ENCODE data around the gene PJA2. TPM values are rescaled to one million over a fixed set of nuclear protein-coding genes. Genes with fewer than 3 reads are reported as not detected.

PJA2 gene, protein sequence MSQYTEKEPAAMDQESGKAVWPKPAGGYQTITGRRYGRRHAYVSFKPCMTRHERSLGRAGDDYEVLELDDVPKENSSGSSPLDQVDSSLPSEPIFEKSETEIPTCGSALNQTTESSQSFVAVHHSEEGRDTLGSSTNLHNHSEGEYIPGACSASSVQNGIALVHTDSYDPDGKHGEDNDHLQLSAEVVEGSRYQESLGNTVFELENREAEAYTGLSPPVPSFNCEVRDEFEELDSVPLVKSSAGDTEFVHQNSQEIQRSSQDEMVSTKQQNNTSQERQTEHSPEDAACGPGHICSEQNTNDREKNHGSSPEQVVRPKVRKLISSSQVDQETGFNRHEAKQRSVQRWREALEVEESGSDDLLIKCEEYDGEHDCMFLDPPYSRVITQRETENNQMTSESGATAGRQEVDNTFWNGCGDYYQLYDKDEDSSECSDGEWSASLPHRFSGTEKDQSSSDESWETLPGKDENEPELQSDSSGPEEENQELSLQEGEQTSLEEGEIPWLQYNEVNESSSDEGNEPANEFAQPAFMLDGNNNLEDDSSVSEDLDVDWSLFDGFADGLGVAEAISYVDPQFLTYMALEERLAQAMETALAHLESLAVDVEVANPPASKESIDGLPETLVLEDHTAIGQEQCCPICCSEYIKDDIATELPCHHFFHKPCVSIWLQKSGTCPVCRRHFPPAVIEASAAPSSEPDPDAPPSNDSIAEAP
- total RNA-seq = 10 to 100 TPM; 61.7 to 68.4 (median 63.6) TPM
- total RNA-seq (2013) = 81.7 TPM
- total RNA-seq = 57.2 to 261 (median 189) reads per million in 29 experiments

DNA sequence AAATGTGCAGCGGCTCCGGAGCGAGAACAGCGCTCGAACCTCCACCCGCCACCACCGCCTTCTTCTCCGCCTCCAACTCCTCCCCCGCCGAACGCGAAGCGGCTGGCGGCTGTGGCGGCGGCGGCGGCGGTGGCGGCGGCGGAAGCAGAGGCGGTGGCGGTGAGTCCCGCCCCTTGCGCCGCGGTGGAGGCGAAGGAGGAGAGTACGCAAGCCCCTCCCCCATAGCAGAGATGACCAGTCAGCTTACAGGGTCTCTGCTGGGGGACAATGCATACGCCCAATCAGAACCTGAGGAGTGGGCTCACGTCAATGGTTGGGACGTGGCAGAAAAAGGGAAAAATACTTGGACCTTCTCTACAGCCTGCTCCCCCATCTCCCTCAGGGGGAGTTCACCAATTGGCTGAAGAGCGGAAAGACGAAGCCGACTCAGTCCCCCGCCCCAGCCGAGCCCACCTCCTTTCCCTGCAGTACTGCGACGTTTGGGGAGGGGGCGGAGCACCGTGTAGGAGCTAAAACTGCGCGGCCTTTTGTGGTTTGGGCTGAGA lies at the start of gene PJA2:
Gene PJA2, minus strand, starts transcription at position 131 of the 545 bp plus-strand sequence. CDS start 26,541 bp downstream, outside the sequence.
- DNase-seq (peak; percentile 88 to 98 (median 95)), ATAC-seq (replicated peaks in 1 of 4) (peak; percentile 79 to 86 (median 86))
- Mint-ChIP-seq H3K9me3 (peaks cover 7 to 8% (median 8%) of the 10 kb centered on the region in 3 donors), H3K27ac (peak within 1 kb of the TSS; percentile 99 to 100), H3K4me1 (peaks cover 42 to 43% (median 43%) of the 10 kb centered on the region in 3 donors), H3K36me3 (peaks cover 5% of the 10 kb centered on the region), H3K4me3 (peak within 1 kb of the TSS; percentile 97 to 100 (median 99)), H3K27me3 (no peaks in the 10 kb centered on the region)
- ChIA-PET CTCF (interaction anchor here in 1 of 2 donors (0.5 to 1.2 kb wide), 4 partner anchors 20 to 651 kb away, joined by 3 to 4 read pairs (median 4); no protein-coding TSS in a partner anchor), POLR2A (interaction anchor here (0.6 to 1.5 kb wide), 9 partner anchors 25 to 512 kb away, joined by 3 to 7 read pairs (median 4); partner anchors contain the start of gene MAN2A1 (in 1 of the 2))
- H3K27me3 ChIP-seq (replicated peaks in 1 of 2; ENCODE audit: control insufficient read depth in 2 of 2, extremely low read depth in 1 of 2, insufficient read depth in 2 of 2, low read length in 1 of 2) = no peaks in the 10 kb centered on the region
- H3K27ac ChIP-seq (ENCODE audit: low read length) = peak within 1 kb of the TSS; percentile 91
- peaks cover 5 to 18% of the 10 kb centered on the region in 2 experiments for H3K4me1 ChIP-seq (ENCODE audit: control insufficient read depth in 1 of 2, extremely low read depth in 1 of 2, insufficient read depth in 2 of 2, low read length in 2 of 2)
- WGBS (ENCODE audit: insufficient coverage) = 0% methylated on average over 16 of the region's 44 CpGs
- H3K4me3 ChIP-seq (ENCODE audit: control insufficient read depth in 1 of 2, extremely low read depth in 1 of 2, low read length in 1 of 2) = peak within 1 kb of the TSS; percentile 66 to 84
- H3K36me3 ChIP-seq (ENCODE audit: control insufficient read depth in 2 of 2, extremely low read depth in 1 of 2, insufficient read depth in 1 of 2, low read length in 1 of 2) = no peaks in the 10 kb centered on the region
- no peaks in the 10 kb centered on the region for H3K9me3 ChIP-seq

DNA sequence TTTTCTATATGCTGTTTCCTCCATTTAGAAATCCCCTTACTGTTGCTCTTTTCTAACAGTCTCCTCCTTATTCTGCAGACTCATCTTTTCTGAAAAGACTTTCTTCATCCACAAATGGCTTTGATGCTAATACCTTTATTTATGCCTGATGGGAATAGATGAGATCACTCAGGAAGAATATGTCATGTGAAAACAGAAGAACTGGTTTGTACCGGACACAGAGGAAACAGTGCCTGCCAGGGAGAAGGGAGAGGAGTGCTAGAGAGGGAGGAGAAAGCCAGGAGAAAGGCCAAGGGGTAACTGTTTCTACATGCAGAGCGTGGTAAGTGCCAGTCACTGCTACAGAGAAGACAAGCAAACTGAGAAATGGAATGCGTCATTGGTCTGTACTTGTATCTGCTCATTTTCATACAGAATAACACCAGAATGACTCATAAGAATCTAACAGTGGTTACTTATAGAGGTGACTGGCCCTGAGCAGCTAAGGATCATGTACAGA lies 45.9 kb upstream of the PJA2 start:
- CTCF ChIA-PET = no interaction called here
- POLR2A ChIA-PET = no interaction called here
- H3K27me3 ChIP-seq (replicated peaks in 1 of 2; ENCODE audit: control insufficient read depth in 2 of 2, extremely low read depth in 1 of 2, insufficient read depth in 2 of 2, low read length in 1 of 2) = peaks cover 0 to 8% of the 10 kb centered on the region in 2 experiments
- H3K27ac ChIP-seq (ENCODE audit: low read length) = no peak overlapping the region
- Mint-ChIP-seq H3K27ac (no peak overlapping the region), H3K9me3 (no peaks in the 10 kb centered on the region), H3K36me3 (no peaks in the 10 kb centered on the region), H3K4me1 (no peaks in the 10 kb centered on the region), H3K27me3 (peaks cover 7 to 11% of the 10 kb centered on the region in 2 donors), H3K4me3 (no peak overlapping the region)
- ATAC-seq (replicated peaks in 1 of 4) (no peak), DNase-seq (no peak)
- H3K36me3 ChIP-seq (ENCODE audit: control insufficient read depth in 2 of 2, extremely low read depth in 1 of 2, insufficient read depth in 1 of 2, low read length in 1 of 2) = no peaks in the 10 kb centered on the region
- H3K9me3 ChIP-seq = no peaks in the 10 kb centered on the region
- no peak overlapping the region for H3K4me3 ChIP-seq (ENCODE audit: control insufficient read depth in 1 of 2, extremely low read depth in 1 of 2, low read length in 1 of 2)
- H3K4me1 ChIP-seq (ENCODE audit: control insufficient read depth in 1 of 2, extremely low read depth in 1 of 2, insufficient read depth in 2 of 2, low read length in 2 of 2) = no peaks in the 10 kb centered on the region
- 40% methylated on average over 1 of the region's 3 CpGs for WGBS (ENCODE audit: insufficient coverage)

DNA sequence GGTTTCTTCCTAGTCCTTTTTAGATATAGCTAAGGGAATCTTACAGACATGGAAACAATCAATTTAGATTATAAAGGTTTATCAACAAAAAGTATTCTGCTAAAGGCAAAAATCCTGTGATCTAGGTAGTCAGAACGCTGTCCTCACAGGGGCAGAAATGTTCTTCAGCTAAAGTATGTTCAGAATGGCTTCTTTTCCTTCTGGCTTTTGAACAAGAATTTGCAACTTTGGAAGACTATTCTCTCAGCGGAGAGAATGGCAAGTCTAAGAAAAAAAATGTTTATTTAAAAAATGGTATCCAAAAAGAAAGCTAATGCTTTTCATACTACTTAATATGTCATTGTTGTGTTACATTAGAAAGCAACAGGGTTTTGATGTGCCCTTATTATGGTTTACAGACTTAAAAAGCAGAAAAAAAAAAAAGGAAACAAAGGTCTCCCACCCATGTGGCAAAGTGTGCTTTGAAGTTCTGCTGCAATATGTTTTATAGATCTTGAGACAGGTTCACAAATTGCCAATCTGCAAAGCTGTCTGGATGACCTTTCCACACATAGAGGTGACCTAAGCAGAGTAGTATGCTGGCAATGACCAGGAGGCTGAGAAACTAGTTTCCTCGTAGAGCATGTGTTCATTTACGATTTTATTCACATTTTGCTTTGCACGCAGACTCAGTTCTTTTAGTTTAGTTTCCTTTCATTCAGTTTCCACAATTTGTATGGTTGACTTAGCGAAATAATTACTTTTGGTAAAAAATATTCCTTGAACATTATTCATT lies 45.1 kb upstream of the PJA2 start:
- H3K4me1 ChIP-seq (ENCODE audit: control insufficient read depth in 1 of 2, extremely low read depth in 1 of 2, insufficient read depth in 2 of 2, low read length in 2 of 2) = no peaks in the 10 kb centered on the region
- ATAC-seq (replicated peaks in 1 of 4) = no peak
- H3K27me3 ChIP-seq (replicated peaks in 1 of 2; ENCODE audit: control insufficient read depth in 2 of 2, extremely low read depth in 1 of 2, insufficient read depth in 2 of 2, low read length in 1 of 2) = peaks cover 0 to 8% of the 10 kb centered on the region in 2 experiments
- H3K36me3 ChIP-seq (ENCODE audit: control insufficient read depth in 2 of 2, extremely low read depth in 1 of 2, insufficient read depth in 1 of 2, low read length in 1 of 2) = no peaks in the 10 kb centered on the region
- H3K9me3 Mint-ChIP-seq = no peaks in the 10 kb centered on the region
- WGBS (ENCODE audit: insufficient coverage) = 75% methylated on average over 1 of the region's 6 CpGs
- no peaks in the 10 kb centered on the region for H3K36me3 Mint-ChIP-seq
- no peak overlapping the region for H3K27ac ChIP-seq (ENCODE audit: low read length)
- ChIA-PET CTCF (no interaction called here), POLR2A (interaction anchor here in 1 of 2 donors (0.7 kb wide), 1 partner anchor 38 kb away, joined by 8 read pairs; no protein-coding TSS in a partner anchor)
- no peaks in the 10 kb centered on the region for H3K9me3 ChIP-seq
- no peak for DNase-seq
- no peaks in the 10 kb centered on the region for H3K4me1 Mint-ChIP-seq
- H3K27ac Mint-ChIP-seq = no peak overlapping the region
- peaks cover 7 to 11% of the 10 kb centered on the region in 2 donors for H3K27me3 Mint-ChIP-seq
- H3K4me3 ChIP-seq (ENCODE audit: control insufficient read depth in 1 of 2, extremely low read depth in 1 of 2, low read length in 1 of 2) = no peak overlapping the region
- H3K4me3 Mint-ChIP-seq = no peak overlapping the region

DNA sequence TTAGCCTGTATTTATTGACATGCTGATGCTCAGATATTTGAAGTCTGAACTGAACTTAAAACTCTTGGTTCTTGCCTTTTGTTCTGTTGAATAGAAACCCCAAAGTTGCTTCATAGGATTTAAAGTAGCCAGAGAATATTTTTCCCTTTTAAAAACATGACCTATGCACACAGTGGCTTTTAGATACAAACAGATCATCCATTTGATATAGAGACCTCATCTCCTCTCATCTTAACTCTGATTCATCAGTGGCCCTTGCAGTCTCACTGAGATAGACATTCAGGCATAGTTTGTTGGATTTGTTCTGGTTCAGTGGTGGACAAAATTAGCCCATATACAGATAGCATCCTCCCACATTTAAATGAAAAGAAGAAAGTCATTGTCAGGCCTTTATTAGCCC lies 43.5 kb upstream of the PJA2 start:
- Histone ChIP-seq H3K36me3 (ENCODE audit: control insufficient read depth in 2 of 2, extremely low read depth in 1 of 2, insufficient read depth in 1 of 2, low read length in 1 of 2) (no peaks in the 10 kb centered on the region), H3K4me1 (ENCODE audit: control insufficient read depth in 1 of 2, extremely low read depth in 1 of 2, insufficient read depth in 2 of 2, low read length in 2 of 2) (no peaks in the 10 kb centered on the region), H3K9me3 (no peaks in the 10 kb centered on the region), H3K27ac (ENCODE audit: low read length) (no peak overlapping the region), H3K4me3 (ENCODE audit: control insufficient read depth in 1 of 2, extremely low read depth in 1 of 2, low read length in 1 of 2) (no peak overlapping the region), H3K27me3 (replicated peaks in 1 of 2; ENCODE audit: control insufficient read depth in 2 of 2, extremely low read depth in 1 of 2, insufficient read depth in 2 of 2, low read length in 1 of 2) (peaks cover 0 to 12% of the 10 kb centered on the region in 2 experiments)
- Mint-ChIP-seq H3K27ac (no peak overlapping the region), H3K9me3 (no peaks in the 10 kb centered on the region), H3K36me3 (no peaks in the 10 kb centered on the region), H3K4me1 (no peaks in the 10 kb centered on the region), H3K27me3 (peaks cover 5 to 8% of the 10 kb centered on the region in 2 donors), H3K4me3 (no peak overlapping the region)
- ChIA-PET CTCF (no interaction called here), POLR2A (no interaction called here)
- DNase-seq = no peak
- ATAC-seq (replicated peaks in 1 of 4) = no peak

DNA sequence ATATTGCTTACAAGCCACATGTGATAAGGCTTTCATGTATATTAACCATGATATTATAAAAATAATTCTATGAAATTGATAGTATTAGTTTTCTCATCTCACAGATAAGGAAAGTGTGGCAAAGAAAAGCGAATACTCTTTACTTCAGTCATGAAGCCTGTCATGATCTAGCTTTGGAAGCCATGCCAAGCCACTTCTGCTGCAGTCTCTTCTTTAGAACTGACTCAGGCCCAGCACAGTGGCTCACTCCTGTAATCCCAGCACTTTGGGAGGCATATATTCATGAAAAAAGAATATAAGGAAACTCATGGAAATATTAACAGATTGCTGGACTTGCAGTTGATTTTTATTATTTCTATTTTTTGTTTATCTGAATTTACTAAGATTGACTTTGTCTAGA lies 42.9 kb upstream of the PJA2 start:
- Histone ChIP-seq H3K27ac (ENCODE audit: low read length) (no peak overlapping the region), H3K4me1 (ENCODE audit: control insufficient read depth in 1 of 2, extremely low read depth in 1 of 2, insufficient read depth in 2 of 2, low read length in 2 of 2) (no peaks in the 10 kb centered on the region), H3K36me3 (ENCODE audit: control insufficient read depth in 2 of 2, extremely low read depth in 1 of 2, insufficient read depth in 1 of 2, low read length in 1 of 2) (no peaks in the 10 kb centered on the region), H3K9me3 (no peaks in the 10 kb centered on the region), H3K4me3 (ENCODE audit: control insufficient read depth in 1 of 2, extremely low read depth in 1 of 2, low read length in 1 of 2) (no peak overlapping the region), H3K27me3 (replicated peaks in 1 of 2; ENCODE audit: control insufficient read depth in 2 of 2, extremely low read depth in 1 of 2, insufficient read depth in 2 of 2, low read length in 1 of 2) (peaks cover 0 to 10% of the 10 kb centered on the region in 2 experiments)
- Mint-ChIP-seq H3K27me3 (peaks cover 3 to 8% of the 10 kb centered on the region in 2 donors), H3K27ac (no peak overlapping the region), H3K9me3 (no peaks in the 10 kb centered on the region), H3K4me1 (no peaks in the 10 kb centered on the region), H3K36me3 (no peaks in the 10 kb centered on the region), H3K4me3 (no peak overlapping the region)
- no peak for DNase-seq
- ChIA-PET CTCF (no interaction called here), POLR2A (no interaction called here)
- WGBS (ENCODE audit: insufficient coverage) = no CpG with 5 or more reads among the region's 1 CpG
- no peak for ATAC-seq (replicated peaks in 1 of 4)

DNA sequence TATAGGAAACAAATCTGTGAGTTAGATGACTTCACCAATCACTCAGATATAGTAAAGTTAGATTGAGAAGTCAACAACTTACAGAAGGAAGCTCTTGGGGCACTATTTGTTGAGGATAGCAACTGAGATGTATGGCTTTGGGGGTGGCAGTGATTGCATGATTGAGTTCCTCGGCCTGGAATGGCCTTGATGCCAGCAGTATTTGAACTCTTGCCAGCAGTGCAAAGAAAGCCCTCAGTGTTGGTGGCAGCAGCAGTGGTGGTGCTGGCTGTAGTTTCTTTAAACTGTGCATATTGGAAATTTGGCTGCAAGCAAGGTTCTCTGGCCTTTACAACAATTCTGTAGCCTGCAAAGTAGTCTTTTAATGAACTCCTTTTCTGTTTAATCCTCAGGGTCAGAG lies 41.4 kb upstream of the PJA2 start:
- Histone ChIP-seq H3K36me3 (ENCODE audit: control insufficient read depth in 2 of 2, extremely low read depth in 1 of 2, insufficient read depth in 1 of 2, low read length in 1 of 2) (no peaks in the 10 kb centered on the region), H3K27me3 (replicated peaks in 1 of 2; ENCODE audit: control insufficient read depth in 2 of 2, extremely low read depth in 1 of 2, insufficient read depth in 2 of 2, low read length in 1 of 2) (peaks cover 0 to 4% of the 10 kb centered on the region in 2 experiments), H3K27ac (ENCODE audit: low read length) (no peak overlapping the region), H3K4me1 (ENCODE audit: control insufficient read depth in 1 of 2, extremely low read depth in 1 of 2, insufficient read depth in 2 of 2, low read length in 2 of 2) (no peaks in the 10 kb centered on the region), H3K4me3 (ENCODE audit: control insufficient read depth in 1 of 2, extremely low read depth in 1 of 2, low read length in 1 of 2) (no peak overlapping the region), H3K9me3 (no peaks in the 10 kb centered on the region)
- Mint-ChIP-seq H3K27me3 (peaks cover 3% of the 10 kb centered on the region in 2 donors), H3K9me3 (no peaks in the 10 kb centered on the region), H3K27ac (no peak overlapping the region), H3K4me3 (no peak overlapping the region), H3K36me3 (no peaks in the 10 kb centered on the region), H3K4me1 (no peaks in the 10 kb centered on the region)
- 100% methylated on average over 1 of the region's 1 CpG for WGBS (ENCODE audit: insufficient coverage)
- ChIA-PET POLR2A (no interaction called here), CTCF (no interaction called here)
- ATAC-seq (replicated peaks in 1 of 4) = no peak
- DNase-seq = no peak
